Stimulated activated CD8-positive, alpha-beta memory T cell treated with anti-CD3 and anti-CD28 coated beads, Interleukin-12 subunit alpha, Interleukin-12 subunit beta, amount 100 ng/mL, for 24 hours (primary cell): Measurements from ENCODE around the gene EP400.

Experiments
- DNase-seq: peaks from one replicate; pipeline ENCODE4 v3.0.0-alpha.2; 2020; ENCODE audit errors: extremely low read depth

The EP400 gene

GRCh38 chr12:131949431-131950181 is at the start of gene EP400:
Gene EP400 (plus strand): TSS chr12:131949942. CDS start chr12:131960620, 10,678 bp downstream.
- peak; percentile 87 for DNase-seq

- no peak for DNase-seq
These were observed 49.3 kb upstream of the EP400 start for GRCh38 chr12:131900397-131900796.

GRCh38 chr12:131901431-131902331 is 48.1 kb upstream of the EP400 start:
- no peak for DNase-seq

GRCh38 chr12:131902332-131903241 is 47.2 kb upstream of the EP400 start:
- no peak for DNase-seq

GRCh38 chr12:131903270-131904255 is 46.2 kb upstream of the EP400 start:
- DNase-seq, result no peak

GRCh38 chr12:131904346-131904745 is 45.4 kb upstream of the EP400 start:
- no peak for DNase-seq

- DNase-seq, result no peak
These were observed 44.6 kb upstream of the EP400 start for GRCh38 chr12:131905081-131905629.

GRCh38 chr12:131905630-131906091 is 44.1 kb upstream of the EP400 start:
- DNase-seq, result no peak

GRCh38 chr12:131907379-131908091 is 42.2 kb upstream of the EP400 start:
- no peak for DNase-seq

- DNase-seq, result no peak
These were observed 41.4 kb upstream of the EP400 start for GRCh38 chr12:131908092-131909080.

GRCh38 chr12:131909081-131909751 is 40.5 kb upstream of the EP400 start:
- DNase-seq, result no peak

- DNase-seq, result no peak
These were observed 40.0 kb upstream of the EP400 start for GRCh38 chr12:131909752-131910219.

- no peak for DNase-seq
These were observed 39.3 kb upstream of the EP400 start for GRCh38 chr12:131910302-131911027.

GRCh38 chr12:131911028-131911650 is 38.6 kb upstream of the EP400 start:
- no peak for DNase-seq

GRCh38 chr12:131911851-131912477 is 37.8 kb upstream of the EP400 start:
- DNase-seq, result no peak
